Endometrial microvascular endothelial cells (primary cell): ENCODE results near the gene SWI5. TPM values are rescaled to one million over a fixed set of nuclear protein-coding genes. Genes with fewer than 3 reads are reported as not detected.
"Not testable (repeated sequence)": the region's sequence is repeated elsewhere in the genome, so short reads cannot be mapped to it uniquely, and the experiment has no call there.

Experiments used
- in situ Hi-C: cut with HindIII; loops from 2 replicates; pipeline ENCODE4 v1.10.0; 2017; ENCODE audit warnings: low sequenced_read_pairs, low pct_unique_long_range_greater_than_20kb; ENCODE audit errors: inconsistent ontology term
- total RNA-seq: library from RNA; depleted of rRNA; stranded (reverse); fragments of >200 nt; gene quantifications from one replicate; pipeline ENCODE4 v1.2.3, GENCODE V29; 2015; ENCODE audit errors: inconsistent ontology term

The SWI5 gene
- total RNA-seq, 1 donor from 2014 or later, result 8.1 TPM

DNA sequence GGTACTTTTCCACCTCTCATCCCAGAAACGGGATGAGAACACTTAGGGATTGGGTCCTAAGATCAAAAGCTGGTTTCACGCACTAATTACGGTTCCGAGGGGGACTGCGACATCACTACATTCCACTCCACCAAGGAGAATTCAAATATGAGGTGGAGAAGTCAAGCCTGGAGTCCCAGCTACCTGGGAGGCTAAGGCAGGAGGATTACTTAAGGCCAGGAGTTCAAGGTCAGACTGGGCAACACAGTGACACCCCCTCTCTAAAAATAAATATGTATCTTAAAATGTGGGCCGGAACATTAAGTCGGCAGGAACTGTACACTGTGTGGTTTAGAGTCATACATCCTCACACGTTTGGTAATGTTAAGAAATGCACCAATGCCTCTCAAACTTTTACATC lies 1.8 kb upstream of the SWI5 start:
- in situ Hi-C loops, result no loop called here

DNA sequence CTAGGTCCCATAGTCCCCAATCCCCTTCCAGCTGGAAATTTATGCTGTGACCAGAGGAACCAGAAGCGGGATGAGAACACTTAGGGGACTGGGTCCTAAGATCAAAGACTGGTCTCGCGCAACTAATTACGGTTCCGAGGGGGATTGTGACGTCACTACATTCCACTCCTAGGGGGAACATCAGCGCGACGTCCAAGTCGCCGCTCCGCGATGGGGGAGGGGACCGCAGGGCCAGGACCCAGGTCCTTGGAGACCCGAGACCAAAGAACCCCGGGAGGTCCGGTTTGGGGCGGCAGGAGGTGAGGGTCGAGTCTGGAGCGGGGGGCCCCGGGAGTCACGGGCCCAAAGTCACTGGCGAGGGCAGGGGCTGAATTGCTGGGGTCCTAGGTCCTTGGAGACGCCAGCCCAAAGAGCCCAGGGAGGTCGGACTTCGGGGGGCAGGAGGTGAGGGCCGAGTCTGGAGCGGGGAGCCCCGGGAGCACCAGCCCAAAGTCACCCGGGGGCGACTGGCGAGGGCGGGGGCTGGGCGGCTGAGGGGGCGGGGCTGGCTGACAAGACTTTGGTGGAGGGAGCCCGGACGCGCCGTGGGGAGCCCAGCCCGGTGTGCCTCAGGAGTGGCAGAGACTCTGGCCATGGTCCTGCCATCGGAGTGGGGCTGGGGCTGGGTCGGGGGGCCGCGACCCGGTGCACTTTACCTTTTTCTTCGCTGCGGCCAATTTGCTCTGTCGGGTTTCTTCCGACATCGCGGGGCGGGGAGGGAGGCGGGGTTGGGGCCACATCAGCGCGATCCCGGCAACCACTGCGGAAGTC lies 673 bp upstream of the SWI5 start, which contains the start of gene GOLGA2:
Gene GOLGA2 (minus strand): TSS at position 810 of the 810 bp plus-strand sequence. CDS start 31 bp downstream, at position 779.
- in situ Hi-C loops, result no loop called here

DNA sequence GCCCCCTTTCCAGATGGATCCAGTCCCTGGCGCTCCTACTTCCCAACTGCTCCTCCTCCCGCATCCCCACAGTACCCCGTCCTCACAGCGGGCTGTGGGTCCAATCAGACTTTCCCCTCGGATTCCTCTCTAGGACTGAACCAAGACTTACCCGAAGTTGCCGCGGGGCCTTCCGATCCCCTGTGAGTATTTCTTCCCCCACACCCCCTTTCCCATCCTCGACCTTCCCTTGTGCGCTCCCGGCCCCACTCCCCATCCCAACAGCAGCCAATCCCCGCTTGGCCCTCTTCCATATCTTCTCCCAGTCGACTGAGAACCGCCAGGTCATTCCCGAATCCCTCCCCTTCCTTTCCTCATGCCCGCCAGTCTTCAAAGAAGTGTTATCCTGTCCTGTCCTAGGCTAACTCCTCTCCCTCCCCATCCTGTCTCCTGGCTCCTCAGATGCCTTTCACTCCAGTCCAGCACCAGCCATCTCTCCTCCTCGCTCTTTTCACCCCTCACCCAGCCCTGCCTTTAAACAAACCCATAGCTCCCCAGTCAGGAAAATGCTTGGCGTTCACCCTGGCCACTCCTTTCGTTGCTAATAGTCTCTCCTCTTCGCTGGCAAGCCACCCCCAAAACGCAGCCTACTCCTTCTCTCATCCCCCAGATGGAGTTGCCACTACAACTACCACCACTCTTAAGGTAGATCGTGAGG lies 646 bp downstream of the SWI5 start:
- in situ Hi-C loops, result no loop called here

DNA sequence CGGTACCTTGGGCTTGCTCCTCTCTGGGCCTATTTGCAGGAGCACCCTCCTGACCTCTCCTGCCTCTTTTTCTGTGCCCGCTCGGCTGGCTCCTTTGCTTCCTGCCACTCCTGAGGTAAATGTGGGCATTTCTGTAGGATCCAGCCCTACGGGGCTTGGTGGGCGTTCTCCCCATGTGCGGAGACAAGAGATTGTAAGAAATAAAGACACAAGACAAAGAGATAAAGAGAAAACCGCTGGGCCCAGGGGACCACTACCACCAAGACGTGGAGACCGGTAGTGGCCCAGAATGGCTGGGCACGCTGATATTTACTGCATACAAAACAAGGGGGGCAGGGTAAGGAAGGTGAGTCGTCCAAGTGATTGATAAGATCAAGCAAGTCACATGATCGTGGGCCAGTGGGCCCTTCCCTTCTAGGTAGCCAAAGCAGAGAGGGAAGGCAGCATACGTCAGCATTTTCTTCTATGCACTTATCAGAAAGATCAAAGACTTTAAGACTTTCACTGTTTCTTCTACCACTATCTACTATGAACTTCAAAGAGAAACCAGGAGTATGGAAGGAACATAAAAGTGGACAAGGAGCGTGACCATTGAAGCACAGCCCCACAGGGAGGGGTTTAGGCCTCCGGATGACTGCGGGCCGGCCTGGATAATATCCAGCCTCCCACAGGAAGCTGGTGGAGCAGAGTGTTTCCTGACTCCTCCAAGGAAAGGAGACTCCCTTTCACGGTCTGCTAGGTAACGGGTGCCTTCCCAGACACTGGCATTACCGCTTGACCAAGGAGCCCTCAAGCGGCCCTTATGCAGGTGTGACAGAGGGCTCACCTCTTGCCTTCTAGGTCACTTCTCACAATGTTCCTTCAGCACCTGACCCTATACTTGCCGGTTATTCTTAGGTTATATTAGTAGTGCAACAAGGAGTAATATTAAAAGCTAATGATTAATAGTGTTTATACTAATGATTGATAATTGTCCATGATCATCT lies 3.3 kb downstream of the SWI5 start:
- in situ Hi-C loops, result not testable (repeated sequence)

DNA sequence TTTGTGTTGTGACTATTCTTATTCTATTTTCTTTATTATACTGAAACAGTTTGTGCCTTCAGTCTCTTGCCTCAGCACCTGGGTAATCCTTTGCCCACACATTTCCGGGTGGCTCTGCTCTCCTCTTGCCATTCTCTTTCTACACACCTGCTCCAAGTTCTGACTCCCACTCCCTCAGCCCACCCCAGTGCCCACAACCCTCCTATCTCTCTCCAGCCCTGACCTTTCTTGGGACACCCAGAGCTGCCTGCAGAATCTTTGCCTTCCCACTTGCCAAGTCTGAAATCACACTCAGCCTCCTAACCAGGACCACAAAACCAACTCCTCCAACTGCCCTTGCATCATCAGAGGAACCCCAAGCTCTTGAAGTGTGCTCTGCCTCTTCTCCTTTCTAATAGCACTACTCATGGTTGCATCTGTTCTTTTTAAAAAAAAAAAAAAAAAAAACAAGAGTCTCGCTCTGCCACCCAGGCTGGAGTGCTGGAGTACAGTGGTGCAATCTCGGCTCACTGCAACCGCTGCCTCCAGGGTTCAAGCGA lies 4.1 kb downstream of the SWI5 start:
- in situ Hi-C loops, result no loop called here

DNA sequence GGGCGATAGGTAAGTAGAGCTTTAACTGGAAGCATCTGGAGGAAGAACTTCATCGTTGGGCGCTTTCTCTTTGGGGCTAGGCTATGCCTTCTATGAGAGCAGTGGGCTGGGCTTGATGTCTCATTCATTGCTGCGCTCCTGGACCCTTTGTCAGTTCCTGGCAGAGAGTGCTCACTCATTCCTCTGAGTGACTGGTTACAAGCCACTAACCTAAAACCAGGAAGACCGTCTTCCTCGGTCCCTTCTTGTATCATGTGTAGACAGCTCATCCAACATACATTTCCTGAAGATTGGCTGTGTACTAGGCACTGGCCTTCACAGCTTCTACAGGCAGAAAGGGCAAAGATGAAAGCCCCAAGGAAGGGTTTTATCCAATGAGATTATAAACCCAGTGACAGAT lies 6.4 kb downstream of the SWI5 start:
- in situ Hi-C loops, result no loop called here

DNA sequence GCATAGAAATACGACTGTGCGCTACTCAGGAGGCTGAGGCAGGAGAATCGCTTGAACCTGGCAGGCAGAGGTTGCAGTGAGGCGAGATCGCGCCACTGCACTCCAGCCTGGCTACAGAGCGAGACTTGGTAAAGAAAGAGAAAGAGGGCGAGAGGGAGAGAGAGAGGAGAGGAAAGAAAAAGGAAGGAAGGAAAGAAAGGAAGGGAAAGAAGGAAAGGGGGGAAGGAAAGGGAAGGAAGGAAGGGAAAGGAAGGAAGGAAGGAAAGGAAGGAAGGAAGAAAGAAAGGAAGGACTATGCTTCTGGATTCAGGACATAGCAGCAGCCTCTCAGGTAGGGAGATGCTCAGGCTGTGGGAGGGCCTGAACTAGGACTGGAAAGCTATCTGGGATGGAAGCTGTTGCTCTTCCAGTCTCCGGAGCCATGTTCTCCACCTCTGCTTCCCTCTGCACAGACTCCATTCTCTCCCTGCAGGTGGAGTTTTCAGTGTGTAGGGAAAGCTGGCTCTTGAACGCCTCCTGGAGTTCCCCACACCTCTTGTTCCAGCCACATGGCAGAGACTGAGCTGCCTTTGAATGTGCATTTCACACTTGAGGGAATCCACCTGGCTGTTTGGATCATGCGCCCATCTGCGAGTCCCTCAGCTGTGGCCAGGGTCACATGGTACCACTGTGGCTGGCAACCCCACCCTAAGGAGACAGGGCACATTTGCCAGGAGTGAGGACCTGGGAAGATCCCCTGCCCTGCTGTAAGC lies 9.1 kb downstream of the SWI5 start:
- in situ Hi-C loops, result no loop called here

DNA sequence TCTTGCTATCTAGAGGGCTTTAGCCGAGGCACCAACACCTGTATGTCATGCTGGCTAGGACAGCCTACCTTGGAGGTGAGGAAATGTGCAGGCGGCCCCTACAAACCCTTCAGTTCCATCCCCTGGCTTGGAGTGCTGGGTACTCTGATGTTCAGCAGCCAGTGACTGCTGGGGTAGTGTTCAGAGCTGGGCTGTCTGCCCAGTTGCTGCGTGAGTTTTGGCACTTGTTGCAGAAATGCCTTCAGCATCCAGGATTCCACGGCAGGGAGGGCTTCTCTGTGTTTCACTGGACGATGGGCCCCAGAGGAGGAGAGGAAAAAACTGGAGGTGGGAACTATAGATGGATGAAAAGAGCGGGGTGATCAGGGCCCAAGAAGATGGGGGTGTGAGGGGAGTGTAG lies 10.4 kb downstream of the SWI5 start:
- in situ Hi-C loops, result no loop called here

DNA sequence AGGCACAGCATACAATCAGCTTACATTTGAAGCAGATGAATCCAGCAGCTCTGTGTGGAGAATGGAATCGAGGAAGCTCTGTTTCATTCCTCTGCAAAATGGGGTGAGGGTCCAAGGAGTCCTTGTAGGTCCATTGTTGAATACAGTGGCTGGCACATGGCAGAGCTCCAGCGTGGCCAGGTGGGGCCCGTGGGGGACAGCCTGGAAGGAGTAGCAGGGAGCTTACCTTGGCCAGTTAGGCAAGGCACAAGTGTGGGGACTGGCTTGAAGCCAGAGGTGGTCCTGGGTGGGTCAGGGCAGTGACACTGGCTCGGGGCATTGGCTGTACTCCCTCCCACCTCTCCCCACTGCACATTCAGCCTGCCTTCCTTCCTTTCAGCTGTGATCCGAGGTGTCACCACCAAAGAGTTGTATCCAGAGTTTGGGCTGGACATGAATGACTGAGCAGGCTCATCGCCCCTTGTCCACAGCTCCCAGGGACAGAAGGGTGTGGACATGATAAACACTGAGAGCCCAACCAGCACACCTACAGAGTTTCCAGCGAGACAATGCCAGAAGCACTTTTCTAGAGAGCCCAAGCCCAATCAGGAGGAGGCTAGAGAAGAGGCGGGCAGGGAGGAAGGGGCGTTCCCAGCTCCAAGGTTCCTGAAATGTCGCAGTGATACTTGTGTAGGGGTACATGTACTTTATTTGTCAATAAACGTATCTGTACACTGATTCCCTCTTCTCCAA lies 12.4 kb downstream of the SWI5 start:
- in situ Hi-C loops, result no loop called here

DNA sequence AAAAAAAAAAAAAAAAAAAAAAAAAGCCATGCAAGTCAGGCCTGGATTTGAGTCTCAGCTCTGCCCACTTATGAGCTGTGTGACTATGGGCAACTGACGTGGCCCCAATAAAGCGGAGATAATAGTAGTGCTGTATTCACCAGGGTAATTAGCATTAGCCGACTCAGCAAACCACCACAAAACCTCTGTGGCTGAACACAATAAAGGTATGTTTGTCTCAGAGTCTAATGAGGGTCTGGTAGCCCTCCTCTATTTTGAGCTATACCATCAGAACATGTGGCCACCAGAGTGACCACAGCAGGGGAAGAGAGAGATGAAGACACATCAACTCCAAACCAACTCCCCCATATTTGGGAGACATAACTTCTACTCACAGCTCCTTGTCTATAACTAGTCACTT lies 15.9 kb downstream of the SWI5 start:
- in situ Hi-C loops, result no loop called here

DNA sequence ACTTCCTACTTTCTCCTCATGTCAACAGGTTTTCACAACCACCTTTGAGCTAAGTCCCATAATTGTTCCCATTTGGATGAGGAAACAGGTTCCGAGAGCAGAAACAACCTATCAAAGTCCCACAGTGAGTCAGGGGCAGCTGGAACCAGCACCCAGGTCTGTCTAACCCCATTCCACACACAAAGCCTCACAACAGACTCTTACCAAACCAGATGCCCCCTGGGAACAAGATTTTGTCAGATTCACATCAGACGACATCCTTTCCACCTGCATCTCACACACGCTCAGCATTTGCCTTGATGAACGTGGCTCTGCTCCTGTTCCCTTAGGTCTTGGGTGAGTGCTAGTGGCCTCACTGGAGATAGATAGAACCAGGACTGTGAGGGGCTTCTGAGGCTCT lies 17.0 kb downstream of the SWI5 start:
- in situ Hi-C loops, result no loop called here

DNA sequence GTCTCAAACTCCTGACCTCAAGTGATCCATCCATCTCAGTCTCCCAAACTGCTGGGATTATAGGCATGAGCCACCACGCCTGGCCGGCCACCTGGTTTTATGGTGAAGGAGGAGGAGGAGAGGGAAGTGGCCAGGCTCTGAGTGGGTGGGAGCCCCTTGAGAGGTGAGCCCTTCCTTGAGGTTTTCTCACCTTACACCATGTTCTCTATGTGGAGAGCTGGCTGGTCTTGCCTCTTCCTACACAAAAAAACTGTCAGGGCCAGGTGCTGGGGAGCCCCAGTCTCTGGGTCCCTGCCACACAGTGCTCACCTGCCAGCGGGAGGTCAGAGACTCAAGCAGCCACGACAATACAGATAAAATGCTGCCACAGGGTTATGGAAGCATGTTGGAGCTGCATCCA lies 18.1 kb downstream of the SWI5 start:
- in situ Hi-C loops, result no loop called here

DNA sequence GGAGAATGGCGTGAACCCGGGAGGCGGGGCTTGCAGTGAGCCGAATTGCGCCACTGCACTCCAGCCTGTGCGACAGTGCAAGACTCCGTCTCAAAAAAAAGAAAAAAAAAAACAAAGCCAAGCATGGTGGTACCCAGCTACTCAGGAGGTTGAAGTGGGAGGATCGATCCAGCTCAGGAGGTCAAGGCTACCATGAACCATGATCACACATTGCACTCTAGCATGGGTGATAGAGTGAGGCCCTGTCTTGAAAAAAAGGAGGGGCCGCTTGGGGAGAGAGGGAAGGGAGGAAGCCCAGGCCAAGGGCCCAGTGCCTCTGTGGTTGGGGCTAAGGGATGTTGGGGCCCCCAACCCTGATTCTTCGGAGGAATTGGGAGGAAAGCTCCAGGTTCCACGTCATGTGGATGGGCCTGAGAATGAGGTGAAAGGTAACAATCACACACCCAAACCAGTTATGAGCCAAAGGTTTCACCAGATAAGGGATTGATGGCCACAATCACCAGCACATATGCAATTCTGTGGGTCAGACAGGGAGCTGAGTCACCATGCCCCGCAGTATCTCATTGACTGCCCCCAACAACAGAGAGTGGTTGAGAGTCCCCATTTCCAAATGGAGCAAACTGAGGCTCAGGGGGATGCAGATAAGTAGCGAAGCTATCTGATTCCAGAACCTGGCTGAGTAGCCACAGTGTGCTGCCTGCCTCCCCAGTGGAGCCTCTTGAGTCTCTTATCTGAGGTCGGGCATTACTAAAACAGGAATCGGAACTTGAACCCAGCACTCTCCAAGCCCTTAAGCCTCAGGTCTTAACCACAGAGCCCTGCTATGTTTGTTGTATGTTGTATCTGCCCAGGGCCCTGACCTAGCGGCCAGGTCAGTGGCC lies 20.5 kb downstream of the SWI5 start:
- in situ Hi-C loops, result no loop called here

DNA sequence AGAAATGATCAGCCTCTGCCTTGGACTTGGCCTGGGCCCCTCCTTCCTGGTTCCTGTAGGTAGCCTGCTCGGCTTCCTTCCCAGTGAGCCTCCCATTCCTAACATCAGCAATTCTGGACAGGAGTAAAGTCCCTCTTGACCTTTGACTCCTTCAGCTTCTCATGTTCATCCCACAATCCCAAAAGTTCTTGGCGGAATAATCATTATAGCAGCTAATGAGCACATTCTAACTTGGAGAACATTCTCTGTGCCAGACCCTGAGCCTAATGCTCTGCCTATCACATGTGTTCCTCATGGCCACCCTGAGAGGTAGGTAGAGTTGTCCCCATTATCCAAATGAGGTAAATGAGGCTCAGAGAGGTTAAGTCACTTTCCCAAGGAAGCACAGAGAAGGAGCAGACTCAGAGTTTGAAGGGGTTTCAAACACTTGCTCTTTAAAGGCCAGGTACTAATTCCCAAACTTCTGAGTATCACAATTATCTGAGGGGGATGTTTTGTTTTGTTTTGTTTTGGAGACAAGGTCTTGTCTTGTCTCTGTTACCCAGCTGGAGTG lies 21.2 kb downstream of the SWI5 start:
- in situ Hi-C loops, result no loop called here

DNA sequence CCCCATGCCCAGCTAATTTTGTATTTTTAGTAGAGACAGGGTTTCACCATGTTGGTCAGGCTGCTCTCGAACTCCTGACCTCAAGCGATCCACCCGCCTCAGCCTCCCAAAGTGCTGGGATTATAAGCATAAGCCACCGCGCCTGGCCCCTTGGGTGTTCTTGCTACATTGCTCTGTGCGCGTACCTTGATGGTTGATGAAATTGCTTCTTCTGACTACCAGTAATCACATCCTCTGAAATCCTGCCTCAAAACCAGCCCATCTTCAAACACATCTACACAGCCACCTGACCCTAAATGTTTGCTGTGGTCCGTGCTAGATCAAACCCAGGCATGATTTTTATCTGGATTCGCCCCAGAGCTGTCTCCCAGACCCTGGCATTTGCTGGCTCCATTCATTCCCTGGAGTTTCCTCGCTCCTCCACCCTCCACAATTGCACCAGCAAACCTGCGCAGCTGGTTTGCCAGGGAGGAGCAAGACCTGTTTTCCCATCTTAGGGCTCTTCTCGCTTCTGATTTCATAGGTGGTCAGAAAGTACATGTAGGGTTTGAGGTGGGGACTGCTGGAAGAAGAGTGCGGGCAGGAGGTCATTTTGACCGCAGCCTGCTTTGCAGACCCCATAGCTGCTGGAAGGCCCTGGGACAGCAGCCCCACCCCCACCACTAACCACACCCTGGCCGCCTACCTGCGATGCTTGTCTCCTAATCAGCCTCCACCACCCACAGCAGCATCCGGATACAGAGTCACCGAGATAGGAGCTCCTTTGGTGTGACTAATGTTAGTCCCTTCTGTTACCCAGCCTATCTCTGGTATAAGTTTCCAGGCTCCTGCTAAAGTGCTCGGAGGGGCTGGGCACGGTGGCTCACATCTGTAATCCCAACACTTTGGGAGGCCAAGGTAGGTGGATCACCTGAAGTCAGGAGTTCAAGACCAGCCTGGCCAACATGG lies 22.7 kb downstream of the SWI5 start:
- in situ Hi-C loops, result no loop called here
